Prostate gland (tissue), 2 donors: Measurements from ENCODE around the gene DHFR. TPM values are rescaled to one million over a fixed set of nuclear protein-coding genes. Genes with fewer than 3 reads are reported as not detected.

ENCODE experiments used
- DNase-seq: peaks from one replicate; pipeline ENCODE4 v3.0.0-alpha.2; 2019; ENCODE audit warnings: low spot score
- H3K27ac ChIP-seq, 2 donors: fragments of 200-600 bp; sonication (generic); 2 replicates each; pipeline ENCODE4 v1.5.1; 2017 to 2019
- H3K27me3 ChIP-seq: fragments of 200-600 bp; sonication (generic); replicated peaks from 2 replicates; pipeline ENCODE4 v1.5.1; 2019; ENCODE audit not compliant: insufficient read depth
- H3K36me3 ChIP-seq, 2 donors: fragments of 200-600 bp; sonication (generic); 1 replicate in 1 of 2; 2 replicates in 1 of 2; pipeline versions ENCODE4 v1.5.1 to v1.8.1; 2017 to 2019
- H3K4me1 ChIP-seq: fragments of 200-600 bp; sonication (generic); replicated peaks from 2 replicates; pipeline ENCODE4 v1.5.1; 2019
- H3K4me3 ChIP-seq, 2 donors: fragments of 200-600 bp; sonication (generic); 2 replicates each; pipeline ENCODE4 v1.5.1; 2017 to 2019
- H3K9me3 ChIP-seq: fragments of 200-600 bp; sonication (generic); 2 replicates; pipeline ENCODE4 v1.5.1; 2017
- CTCF ChIP-seq, 4 experiments: fragments of 200-600 bp in 2 of 4; fragments of 450-650 bp in 2 of 4; sonication (generic) in 2 of 4; IDR thresholded peaks; 1 replicate in 3 of 4; 2 replicates in 1 of 4; pipeline ENCODE4 v1.5.1; 2016 to 2019; ENCODE audit warnings: antibody characterized with exemption in 4 of 4, mild to moderate bottlenecking in 2 of 4, moderate library complexity in 2 of 4
- POLR2A ChIP-seq: fragments of 450-650 bp; IDR thresholded peaks from one replicate; pipeline ENCODE4 v1.6.1; 2016; ENCODE audit warnings: antibody characterized with exemption, mild to moderate bottlenecking
- POLR2AphosphoS5 ChIP-seq: sonication (generic); formaldehyde crosslinking; IDR thresholded peaks from one replicate; pipeline ENCODE4 v1.6.1; 2017; ENCODE audit warnings: antibody characterized with exemption
- WGBS: methylation state at CpG from one replicate; pipeline ENCODE4 v1.1.5; 2018; 5-methylcytosine and 5-hydroxymethylcytosine counted together
- intact Hi-C: fragments of 100-400 bp; cut with DNase I; formaldehyde crosslinking; loops from one replicate; pipeline ENCODE4 v1.14.2; 2022
- small RNA-seq, 2 donors: library from RNA; depleted of rRNA; stranded (forward); fragments of <200 nt; gene quantifications; one replicate each; pipeline ENCODE3, GENCODE V24; 2016
- total RNA-seq, 2 donors: library from RNA; depleted of rRNA; stranded (reverse); fragments of >200 nt; gene quantifications; one replicate each; pipeline ENCODE4 v1.1.0, GENCODE V29; 2016

The DHFR gene
- total RNA-seq, 2 donors from 2014 or later: 6.8 to 15.7 TPM

- DNase-seq: no peak
- TF ChIP-seq POLR2AphosphoS5 (no peak), POLR2A (no peak), CTCF (IDR thresholded peaks at IDR 0.05) (no peak)
- Histone ChIP-seq H3K27ac (no peak overlapping the region), H3K27me3 (peaks cover 2% of the 10 kb centered on the region), H3K9me3 (no peaks in the 10 kb centered on the region), H3K4me3 (no peak overlapping the region), H3K36me3 (no peaks in the 10 kb centered on the region), H3K4me1 (no peaks in the 10 kb centered on the region)
- intact Hi-C loops: no loop called here
- 90% methylated on average over 5 of the region's 5 CpGs for WGBS
Measured at GRCh38 chr5:80576383-80576782, 78.4 kb downstream of the DHFR start.

Small RNAs within 50 kb of the gene (small RNA-seq; reads per million reads assigned to genes)
- 0 reads per million in 2 donors for gene DBIP2
- 0 reads per million in 2 donors for gene MTRNR2L2

Other genes with a start within 250 kb of the DHFR start
- gene ZFYVE16, start 246.9 kb downstream of the DHFR start, total RNA-seq: 10 to 100 TPM; 29.4 to 41.1 TPM
- 1 to 10 TPM; 3.2 to 3.3 TPM for gene FAM151B, start 166.9 kb downstream of the DHFR start, total RNA-seq
- under 1 TPM in 1 of 2 donors, not detected in 1; 0.18 TPM for gene ANKRD34B, start 84.7 kb downstream of the DHFR start, total RNA-seq
- 10 to 100 TPM; 12.6 to 14.9 TPM for gene MSH3, start 331 bp downstream of the DHFR start, total RNA-seq